Smooth muscle cell of bladder (primary cell): ENCODE data around the gene LILRB2. TPM values are rescaled to one million over a fixed set of nuclear protein-coding genes. Genes with fewer than 3 reads are reported as not detected.

ENCODE experiments used
- total RNA-seq: library from RNA; depleted of rRNA; stranded (reverse); fragments of >200 nt; gene quantifications from 2 replicates; pipeline ENCODE4 v1.2.3, GENCODE V29; 2014

LILRB2 gene
- total RNA-seq, result not detected in 2 replicates

GRCh38 chr19:54281007-54281728 is at the start of gene LILRB2:
TSS of gene LILRB2 (minus strand) at chr19:54281110. CDS start at chr19:54280496, 614 bp downstream.

GRCh38 chr19:54312436-54313377 is 31.8 kb upstream of the LILRB2 start, which contains the start of gene LILRA5:
TSS of gene LILRA5 (minus strand) at chr19:54313166. CDS start at chr19:54313019, 147 bp downstream.

GRCh38 chr19:54257116-54257480 is 23.8 kb downstream of the LILRB2 start, which contains the start of gene LILRB5:
TSS of gene LILRB5 (minus strand) at chr19:54257273. CDS start at chr19:54257193, 80 bp downstream.

GRCh38 chr19:54242646-54243045 is 38.3 kb downstream of the LILRB2 start, which contains the start of gene LILRA6:
TSS of gene LILRA6 (minus strand) at chr19:54242790.

Other genes starting within 250 kb of the LILRB2 start
- not detected in 2 replicates for gene VSTM1, start 217.2 kb downstream of the LILRB2 start, total RNA-seq
- not detected in 2 replicates for gene TARM1, start 199.7 kb downstream of the LILRB2 start, total RNA-seq
- 0.14 and 0.18 TPM in 2 replicates for gene OSCAR, start 180.3 kb downstream of the LILRB2 start, total RNA-seq
- gene NDUFA3, start 178.3 kb downstream of the LILRB2 start, total RNA-seq, result 17.9 and 22.8 TPM in 2 replicates
- 18.5 and 19.3 TPM in 2 replicates for gene TFPT, start 165.5 kb downstream of the LILRB2 start, total RNA-seq
- 51.0 and 53.5 TPM in 2 replicates for gene PRPF31, start 165.4 kb downstream of the LILRB2 start, total RNA-seq
- 5.3 and 6.5 TPM in 2 replicates for gene CNOT3, start 143.3 kb downstream of the LILRB2 start, total RNA-seq
- gene LENG1, start 121.4 kb downstream of the LILRB2 start, total RNA-seq, result 6.5 and 7.2 TPM in 2 replicates
- 0.09 and 0.28 TPM in 2 replicates for gene TMC4, start 108.0 kb downstream of the LILRB2 start, total RNA-seq
- gene MBOAT7, start 91.5 kb downstream of the LILRB2 start, total RNA-seq, result 24.7 and 36.4 TPM in 2 replicates
- gene TSEN34, start 89.8 kb downstream of the LILRB2 start, total RNA-seq, result 47.4 and 53.6 TPM in 2 replicates
- gene RPS9, start 80.3 kb downstream of the LILRB2 start, total RNA-seq, result 3,148 and 3,177 TPM in 2 replicates
- not detected in 2 replicates for gene LILRB3, start 58.1 kb downstream of the LILRB2 start, total RNA-seq
- gene LILRA6, start 38.3 kb downstream of the LILRB2 start, total RNA-seq, result not detected in 2 replicates
- not detected in 2 replicates for gene LILRB5, start 23.8 kb downstream of the LILRB2 start, total RNA-seq
- not detected in 2 replicates for gene LILRA5, start 32.1 kb upstream of the LILRB2 start, total RNA-seq
- not detected in 2 replicates for gene LILRA4, start 58.1 kb upstream of the LILRB2 start, total RNA-seq
- gene LAIR1, start 83.8 kb upstream of the LILRB2 start, total RNA-seq, result not detected in 2 replicates
- not detected in 2 replicates for gene TTYH1, start 134.4 kb upstream of the LILRB2 start, total RNA-seq
- 30.4 and 42.3 TPM in 2 replicates for gene LENG8, start 168.1 kb upstream of the LILRB2 start, total RNA-seq
- gene LENG9, start 182.7 kb upstream of the LILRB2 start, total RNA-seq, result 7.3 and 10.2 TPM in 2 replicates
- 12.4 and 16.1 TPM in 2 replicates for gene CDC42EP5, start 192.2 kb upstream of the LILRB2 start, total RNA-seq
- gene LAIR2, start 221.7 kb upstream of the LILRB2 start, total RNA-seq, result not detected in 2 replicates